Esophagus squamous epithelium (tissue), 5 donors: Measurements from ENCODE around the gene TNFSF11. TPM values are rescaled to one million over a fixed set of nuclear protein-coding genes. Genes with fewer than 3 reads are reported as not detected.

Experiments
- DNase-seq: peaks from one replicate; lab custom pipeline; 2025; lab: John Stamatoyannopoulos, UW
- H3K27ac ChIP-seq, 4 donors: fragments of 200-600 bp; sonication (generic); one replicate each; pipeline ENCODE4 v1.5.1; 2016 to 2019; ENCODE audit warnings: mild to moderate bottlenecking in 1 of 4
- H3K27me3 ChIP-seq, 4 donors: fragments of 200-600 bp; sonication (generic); 1 replicate in 3 of 4; 2 replicates in 1 of 4; pipeline versions ENCODE4 v1.5.1 to v1.6.0; 2017 to 2021; ENCODE audit warnings: antibody characterized with exemption in 1 of 4
- H3K36me3 ChIP-seq, 3 donors: fragments of 200-600 bp; sonication (generic); one replicate each; pipeline ENCODE4 v1.5.1; 2016 to 2019
- H3K4me1 ChIP-seq, 3 donors: fragments of 200-600 bp; sonication (generic); one replicate each; pipeline ENCODE4 v1.5.1; 2017 to 2019
- H3K4me3 ChIP-seq, 4 donors: fragments of 200-600 bp; sonication (generic); 1 replicate in 3 of 4; 2 replicates in 1 of 4; pipeline ENCODE4 v1.5.1; 2016 to 2019; ENCODE audit warnings: mild to moderate bottlenecking in 2 of 4, moderate library complexity in 1 of 4
- H3K9me3 ChIP-seq, 3 donors: fragments of 200-600 bp; sonication (generic); one replicate each; pipeline ENCODE4 v1.5.1; 2016 to 2019
- POLR2A ChIP-seq, 4 donors: fragments of 450-650 bp; IDR thresholded peaks; one replicate each; pipeline ENCODE4 v1.6.1; 2017; ENCODE audit warnings: antibody characterized with exemption in 4 of 4, mild to moderate bottlenecking in 4 of 4, moderate library complexity in 3 of 4
- WGBS, 2 donors: methylation state at CpG; one replicate each; pipeline ENCODE4 v1.1.5; 2018; 5-methylcytosine and 5-hydroxymethylcytosine counted together
- intact Hi-C: fragments of 100-400 bp; cut with DNase I; formaldehyde crosslinking; loops from one replicate; pipeline ENCODE4 v1.15.0; 2022
- total RNA-seq, 4 donors: library from RNA; depleted of rRNA; stranded (reverse); fragments of >200 nt; gene quantifications; one replicate each; pipeline ENCODE4 v1.1.0, GENCODE V29; 2016
- TF ChIP-seq, protein P1 (sequence below), 6 experiments: fragments of 450-650 bp in 4 of 6; fragments of 200-600 bp in 2 of 6; sonication (generic) in 2 of 6; IDR thresholded peaks; one replicate each; pipeline ENCODE4 v1.5.1; 2016 to 2019; ENCODE audit warnings: antibody characterized with exemption in 6 of 6, mild to moderate bottlenecking in 4 of 6, moderate library complexity in 4 of 6
- donor health status: DM: yes; HTN: yes; CAD: no.

TNFSF11 gene
- total RNA-seq, 4 donors from 2014 or later = 0.18 to 0.45 TPM; not detected in 2

DNA sequence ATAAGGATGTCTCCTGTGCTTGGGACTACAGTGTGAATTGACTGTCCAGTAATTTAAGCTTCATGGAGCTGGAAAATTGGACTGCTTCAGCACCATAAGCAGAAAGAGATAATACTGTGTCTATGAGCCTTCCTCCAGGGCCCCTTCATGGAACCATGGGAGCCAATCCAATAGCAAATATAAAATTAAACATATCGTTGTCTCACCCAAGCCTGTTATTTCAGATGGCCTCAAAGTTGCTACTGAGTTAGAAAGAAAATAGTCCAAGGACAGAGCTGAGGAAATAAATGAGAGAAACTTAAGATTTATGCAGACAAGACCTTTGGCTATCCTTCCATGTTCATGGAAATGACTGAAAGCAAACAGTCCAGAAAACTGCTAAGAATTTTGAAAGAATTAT, 57.2 kb downstream of the TNFSF11 start:
- intact Hi-C loops = no loop called here
- 70 to 81% methylated on average over 1 of the region's 1 CpG for WGBS, 2 donors
- H3K27me3 ChIP-seq = no peaks in the 10 kb centered on the region
- no peak overlapping the region for H3K4me3 ChIP-seq
- no peak for TF ChIP-seq POLR2A (IDR thresholded peaks at IDR 0.05)
- TF ChIP-seq, protein P1, sequence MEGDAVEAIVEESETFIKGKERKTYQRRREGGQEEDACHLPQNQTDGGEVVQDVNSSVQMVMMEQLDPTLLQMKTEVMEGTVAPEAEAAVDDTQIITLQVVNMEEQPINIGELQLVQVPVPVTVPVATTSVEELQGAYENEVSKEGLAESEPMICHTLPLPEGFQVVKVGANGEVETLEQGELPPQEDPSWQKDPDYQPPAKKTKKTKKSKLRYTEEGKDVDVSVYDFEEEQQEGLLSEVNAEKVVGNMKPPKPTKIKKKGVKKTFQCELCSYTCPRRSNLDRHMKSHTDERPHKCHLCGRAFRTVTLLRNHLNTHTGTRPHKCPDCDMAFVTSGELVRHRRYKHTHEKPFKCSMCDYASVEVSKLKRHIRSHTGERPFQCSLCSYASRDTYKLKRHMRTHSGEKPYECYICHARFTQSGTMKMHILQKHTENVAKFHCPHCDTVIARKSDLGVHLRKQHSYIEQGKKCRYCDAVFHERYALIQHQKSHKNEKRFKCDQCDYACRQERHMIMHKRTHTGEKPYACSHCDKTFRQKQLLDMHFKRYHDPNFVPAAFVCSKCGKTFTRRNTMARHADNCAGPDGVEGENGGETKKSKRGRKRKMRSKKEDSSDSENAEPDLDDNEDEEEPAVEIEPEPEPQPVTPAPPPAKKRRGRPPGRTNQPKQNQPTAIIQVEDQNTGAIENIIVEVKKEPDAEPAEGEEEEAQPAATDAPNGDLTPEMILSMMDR (IDR thresholded peaks at IDR 0.05) = no peak
- no peaks in the 10 kb centered on the region for H3K9me3 ChIP-seq
- no peak for DNase-seq
- H3K27ac ChIP-seq = no peak overlapping the region
- H3K4me1 ChIP-seq = no peaks in the 10 kb centered on the region
- no peaks in the 10 kb centered on the region for H3K36me3 ChIP-seq

DNA sequence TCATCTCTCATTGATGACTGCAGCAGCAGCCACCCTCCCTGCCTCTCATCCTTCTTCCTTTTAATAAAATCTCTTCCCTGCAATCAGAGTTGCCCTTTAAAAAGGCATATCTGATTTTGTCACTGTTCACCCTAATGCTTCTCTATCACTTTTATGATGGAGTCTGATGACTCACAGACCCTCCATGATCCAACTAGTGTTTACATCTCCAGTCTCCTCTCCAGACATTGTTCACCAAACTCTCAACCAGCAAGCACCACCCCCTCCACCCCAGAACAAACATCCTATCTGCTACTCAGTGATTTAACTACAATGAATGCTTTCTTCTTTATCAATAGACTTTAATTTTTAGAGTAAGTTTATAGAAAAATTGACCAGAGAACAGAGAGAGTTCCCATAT, 59.5 kb downstream of the TNFSF11 start:
- H3K27ac ChIP-seq = no peak overlapping the region
- intact Hi-C loops = no loop called here
- no peak for DNase-seq
- H3K36me3 ChIP-seq = no peaks in the 10 kb centered on the region
- no peak for TF ChIP-seq POLR2A (IDR thresholded peaks at IDR 0.05)
- TF ChIP-seq, protein P1 (IDR thresholded peaks at IDR 0.05) = no peak
- no peaks in the 10 kb centered on the region for H3K4me1 ChIP-seq
- no peak overlapping the region for H3K4me3 ChIP-seq
- no peaks in the 10 kb centered on the region for H3K9me3 ChIP-seq
- no peaks in the 10 kb centered on the region for H3K27me3 ChIP-seq

DNA sequence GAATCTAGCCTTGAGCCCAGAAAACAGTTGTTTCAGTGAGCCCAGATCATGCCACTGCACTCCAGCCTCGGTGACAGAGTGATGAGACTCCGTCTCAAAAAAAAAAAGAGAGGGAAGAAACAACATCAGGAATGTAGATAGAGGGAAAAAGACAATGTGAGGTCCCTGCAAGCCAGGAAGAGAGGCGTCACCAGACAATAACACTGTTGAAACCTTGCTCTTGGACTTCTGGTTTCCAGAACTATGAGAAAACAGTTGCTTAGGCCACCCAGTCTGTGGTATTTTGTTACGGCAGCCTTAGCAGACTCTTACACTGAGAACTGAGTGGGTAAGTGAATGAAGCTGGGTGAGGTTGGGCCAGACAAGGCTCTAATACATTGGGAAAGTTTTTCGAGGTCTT, 64.1 kb downstream of the TNFSF11 start:
- 77 to 80% methylated on average over 5 of the region's 5 CpGs for WGBS, 2 donors
- H3K4me1 ChIP-seq = no peaks in the 10 kb centered on the region
- no peak for TF ChIP-seq POLR2A (IDR thresholded peaks at IDR 0.05)
- TF ChIP-seq, protein P1 (IDR thresholded peaks at IDR 0.05) = no peak
- no peaks in the 10 kb centered on the region for H3K27me3 ChIP-seq
- H3K4me3 ChIP-seq = no peak overlapping the region
- no peak overlapping the region for H3K27ac ChIP-seq
- no peak for DNase-seq
- intact Hi-C loops = no loop called here
- H3K36me3 ChIP-seq = no peaks in the 10 kb centered on the region
- no peaks in the 10 kb centered on the region for H3K9me3 ChIP-seq

DNA sequence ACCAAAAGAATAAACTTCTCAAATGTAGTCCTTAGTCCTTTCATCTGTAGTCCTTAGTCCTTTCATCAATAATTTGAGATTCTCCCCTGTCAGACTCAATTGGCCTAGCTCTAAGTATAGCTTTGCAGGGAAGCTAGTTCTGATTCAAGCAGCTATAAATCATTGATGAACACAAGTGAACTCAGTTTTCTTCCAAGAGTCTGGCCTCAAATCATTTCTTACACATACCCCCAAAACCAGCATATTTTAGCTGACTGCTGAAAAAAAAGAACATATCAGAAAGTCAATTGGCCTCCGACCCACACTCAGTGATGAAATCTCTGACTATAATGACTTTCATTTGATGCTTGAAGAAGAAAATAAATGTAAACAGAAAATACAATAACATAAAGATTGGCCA, 64.9 kb downstream of the TNFSF11 start:
- Histone ChIP-seq H3K27me3 (no peaks in the 10 kb centered on the region), H3K27ac (no peak overlapping the region), H3K9me3 (no peaks in the 10 kb centered on the region), H3K4me3 (no peak overlapping the region), H3K36me3 (no peaks in the 10 kb centered on the region), H3K4me1 (no peaks in the 10 kb centered on the region)
- no peak for DNase-seq
- 47 to 50% methylated on average over 1 of the region's 1 CpG for WGBS, 2 donors
- no peak for TF ChIP-seq POLR2A (IDR thresholded peaks at IDR 0.05)
- TF ChIP-seq, protein P1 (IDR thresholded peaks at IDR 0.05) = no peak
- intact Hi-C loops = no loop called here

DNA sequence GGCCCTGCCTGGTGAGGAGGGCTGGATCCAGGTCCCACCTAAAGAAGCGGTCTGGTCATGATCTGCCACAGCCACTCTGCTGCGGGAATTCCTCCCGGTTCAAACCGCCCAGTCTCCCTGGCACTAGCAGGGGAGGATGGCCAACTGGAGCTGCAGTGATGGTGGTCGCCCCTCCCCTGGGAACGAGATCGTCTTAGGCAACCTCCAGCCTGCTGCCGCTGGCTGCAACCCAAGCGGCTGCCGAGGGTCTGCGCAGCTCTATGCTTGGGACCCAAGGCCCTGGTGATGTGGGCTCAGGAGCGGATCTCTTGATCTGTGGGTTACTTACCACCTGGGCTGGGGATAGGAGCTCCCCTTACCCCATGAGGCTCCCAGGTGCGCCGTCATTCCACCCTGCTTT, 69.1 kb downstream of the TNFSF11 start:
- no peak overlapping the region for H3K4me3 ChIP-seq
- DNase-seq = no peak
- H3K27ac ChIP-seq = no peak overlapping the region
- no peaks in the 10 kb centered on the region for H3K9me3 ChIP-seq
- H3K4me1 ChIP-seq = no peaks in the 10 kb centered on the region
- no peaks in the 10 kb centered on the region for H3K27me3 ChIP-seq
- TF ChIP-seq, protein P1 (IDR thresholded peaks at IDR 0.05) = no peak
- no peak for TF ChIP-seq POLR2A (IDR thresholded peaks at IDR 0.05)
- no peaks in the 10 kb centered on the region for H3K36me3 ChIP-seq
- WGBS, 2 donors = 89 to 100% methylated on average over 2 to 3 of the region's 14 CpGs
- intact Hi-C loops = no loop called here
